Endothelial cell of umbilical vein (primary cell): ENCODE results near the gene C3orf52. TPM values are rescaled to one million over a fixed set of nuclear protein-coding genes. Genes with fewer than 3 reads are reported as not detected.

Experiments used
- BruUV-seq: library from RNA; stranded (reverse); fragments of 400-500 nt; replicated peaks from 2 replicates; lab custom pipeline; 2021; lab: Mats Ljungman, UMichigan
- CTCF ChIA-PET: fragments of 300-600, 350-600 bp; sonication (Branson Sonifier 250); formaldehyde crosslinking; loops from one replicate; lab custom pipeline; 2021; ENCODE audit warnings: antibody characterized with exemption, inconsistent platforms; lab: Charles Lee
- POLR2A ChIA-PET: fragments of 300-600, 350-600 bp; sonication (Branson Sonifier 250); formaldehyde crosslinking; loops from one replicate; lab custom pipeline; 2021; ENCODE audit warnings: antibody characterized with exemption, inconsistent platforms; lab: Charles Lee
- DNase-seq: peaks from one replicate; pipeline ENCODE4 v3.0.0-alpha.2; 2011; ENCODE audit warnings: low read depth, low spot score
- FAIRE-seq: peaks from 2 replicates; lab custom pipeline; 2011; peaks lifted over from hg19 to GRCh38; lab: Jason Lieb, UNC
- H2AFZ ChIP-seq: 2 replicates; pipeline ENCODE4 v1.6.0; 2012; ENCODE audit warnings: low read depth, low read length, control low read depth, inconsistent platforms
- H3K27ac ChIP-seq: 2 replicates; pipeline ENCODE4 v1.5.1; 2011; ENCODE audit warnings: low read depth, mild to moderate bottlenecking, control low read depth, low read length, moderate library complexity; ENCODE audit not compliant: insufficient read depth
- H3K27me3 ChIP-seq, 2 experiments: 2 replicates each; pipeline versions ENCODE4 v1.6.0 to v1.6.1; 2011; ENCODE audit warnings: low read length in 2 of 2, mixed read lengths in 1 of 2; ENCODE audit not compliant: control insufficient read depth in 2 of 2, insufficient read depth in 2 of 2
- H3K36me3 ChIP-seq, 2 experiments: 2 replicates in 1 of 2; 3 replicates in 1 of 2; pipeline ENCODE4 v1.5.1; 2011; ENCODE audit warnings: low read length in 2 of 2, mild to moderate bottlenecking in 1 of 2, moderate library complexity in 1 of 2; ENCODE audit not compliant: control insufficient read depth in 2 of 2, insufficient read depth in 2 of 2; ENCODE audit errors: extremely low read depth in 1 of 2
- H3K4me1 ChIP-seq: 3 replicates; pipeline ENCODE4 v1.5.1; 2011; ENCODE audit warnings: mild to moderate bottlenecking, low read length; ENCODE audit not compliant: control insufficient read depth, insufficient read depth; ENCODE audit errors: extremely low read depth
- H3K4me2 ChIP-seq: 2 replicates; pipeline ENCODE4 v1.6.1; 2011; ENCODE audit warnings: low read length, control low read depth, mixed read lengths; ENCODE audit not compliant: insufficient read depth
- H3K4me3 ChIP-seq, 3 experiments: fragments of 200-600 bp in 1 of 3; sonication (generic), shearing (Covaris generic) in 1 of 3; replicated peaks in 1 of 3; 2 replicates each; pipeline ENCODE4 v1.5.1; 2011 to 2016; ENCODE audit warnings: control low read depth in 3 of 3, low read length in 3 of 3, mild to moderate bottlenecking in 2 of 3, inconsistent platforms in 1 of 3, low read depth in 1 of 3, moderate library complexity in 1 of 3; ENCODE audit not compliant: insufficient read depth in 1 of 3
- H3K79me2 ChIP-seq: 2 replicates; pipeline ENCODE4 v1.6.0; 2012; ENCODE audit warnings: low read length, inconsistent platforms; ENCODE audit not compliant: control insufficient read depth, insufficient read depth
- H3K9ac ChIP-seq: replicated peaks from 2 replicates; pipeline ENCODE3; 2011; ENCODE audit warnings: low read length, control low read depth; ENCODE audit not compliant: insufficient read depth; ENCODE audit errors: extremely low read depth
- H3K9me1 ChIP-seq: replicated peaks from 3 replicates; pipeline ENCODE4 v1.6.0; 2011; ENCODE audit warnings: mild to moderate bottlenecking, low read length; ENCODE audit not compliant: control insufficient read depth, insufficient read depth; ENCODE audit errors: extremely low read depth
- H3K9me3 ChIP-seq: replicated peaks from 2 replicates; pipeline ENCODE4 v1.5.1; 2012; ENCODE audit warnings: low read length, inconsistent platforms; ENCODE audit not compliant: control insufficient read depth, insufficient read depth
- H4K20me1 ChIP-seq: replicated peaks from 2 replicates; pipeline ENCODE3; 2011; ENCODE audit warnings: mild to moderate bottlenecking, low read length; ENCODE audit not compliant: control insufficient read depth, insufficient read depth; ENCODE audit errors: extremely low read depth
- CTCF ChIP-seq, 2 donors: IDR thresholded peaks; 1 replicate in 1 of 2; 2 replicates in 1 of 2; pipeline ENCODE4 v1.5.1; 2011; ENCODE audit warnings: low read length in 2 of 2, mild to moderate bottlenecking in 2 of 2, moderate library complexity in 2 of 2, control low read depth in 1 of 2, inconsistent platforms in 1 of 2, low read depth in 1 of 2; ENCODE audit not compliant: insufficient read depth in 1 of 2; ENCODE audit errors: extremely low read depth in 1 of 2
- EZH2 ChIP-seq: IDR thresholded peaks from 2 replicates; pipeline ENCODE4 v1.6.1; 2012; ENCODE audit warnings: borderline replicate concordance, low read depth, mild to moderate bottlenecking, moderate library complexity, low read length, inconsistent platforms; ENCODE audit not compliant: severe bottlenecking
- FOS ChIP-seq: IDR thresholded peaks from 2 replicates; pipeline ENCODE4 v1.6.1; 2011; ENCODE audit warnings: mild to moderate bottlenecking, low read length, moderate library complexity, borderline replicate concordance; ENCODE audit not compliant: insufficient read depth
- GATA2 ChIP-seq: IDR thresholded peaks from 2 replicates; pipeline ENCODE4 v1.7.0; 2011; ENCODE audit warnings: low read depth, mild to moderate bottlenecking, moderate library complexity, mixed read lengths, low read length; ENCODE audit not compliant: insufficient read length, insufficient read depth
- JUN ChIP-seq: IDR thresholded peaks from 2 replicates; pipeline ENCODE4 v1.6.1; 2011; ENCODE audit warnings: borderline replicate concordance, low read depth; ENCODE audit not compliant: insufficient read length, insufficient read depth
- MAX ChIP-seq: IDR thresholded peaks from 2 replicates; pipeline ENCODE4 v1.6.1; 2011; ENCODE audit not compliant: insufficient read depth, insufficient read length
- MYC ChIP-seq: IDR thresholded peaks from one replicate; pipeline ENCODE4 v1.6.1; 2011; ENCODE audit warnings: mild to moderate bottlenecking, low read depth, low read length
- POLR2A ChIP-seq: IDR thresholded peaks from 2 replicates; pipeline ENCODE4 v1.6.1; 2012; ENCODE audit warnings: low read depth, mild to moderate bottlenecking, control low read depth, low read length
- POLR2AphosphoS5 ChIP-seq: IDR thresholded peaks from 2 replicates; pipeline ENCODE4 v1.6.1; 2012; ENCODE audit warnings: low read depth, mild to moderate bottlenecking, control low read depth, low read length, moderate library complexity; ENCODE audit not compliant: insufficient read depth
- dilution Hi-C: fragments of 300-500 bp; cut with MboI; formaldehyde crosslinking; loops from one replicate; pipeline ENCODE4 v1.15.0; 2019; ENCODE audit warnings: low sequenced_read_pairs; ENCODE audit not compliant: extremely low pct_ligation_motif_present
- intact Hi-C: fragments of 100-400 bp; cut with micrococcal nuclease; formaldehyde crosslinking; loops from one replicate; pipeline ENCODE4 v1.10.0; 2022
- polyA plus RNA-seq, 4 experiments: library from polyadenylated mRNA; depleted of rRNA in 3 of 4; stranded (reverse) in 3 of 4; unstranded in 1 of 4; fragments of >200 nt; gene quantifications; 2 replicates each; pipeline versions ENCODE4 v1.2.1 to v1.2.3, GENCODE V29; 2011 to 2012; ENCODE audit warnings: missing spikeins in 1 of 4
- total RNA-seq: library from RNA; stranded (reverse); gene quantifications from 2 replicates; pipeline ENCODE4 v1.2.3, GENCODE V29; 2021

Gene C3orf52
- total and polyA plus RNA-seq, 2 donors (not counting 3 experiments of a cell fraction or from before 2014, with no cell fraction given), result 4.2 to 4.6 TPM

GRCh38 chr3:112132088-112132487, 45.9 kb downstream of the C3orf52 start:
- Histone ChIP-seq H4K20me1 (no peaks in the 10 kb centered on the region), H3K27ac (no peak overlapping the region), H3K4me2 (no peak overlapping the region), H3K9me1 (no peaks in the 10 kb centered on the region), H3K9me3 (no peaks in the 10 kb centered on the region), H3K9ac (no peak overlapping the region), H3K36me3 (no peaks in the 10 kb centered on the region), H2AFZ (no peak overlapping the region), H3K27me3 (no peaks in the 10 kb centered on the region), H3K79me2 (no peaks in the 10 kb centered on the region), H3K4me1 (no peaks in the 10 kb centered on the region), H3K4me3 (no peak overlapping the region)
- FAIRE-seq, result no peak
- ChIA-PET POLR2A (no interaction called here), CTCF (no interaction called here)
- DNase-seq, result no peak
- intact Hi-C loops (no loop called here), dilution Hi-C loops (no loop called here)
- TF ChIP-seq CTCF (IDR thresholded peaks at IDR 0.05; ENCODE audit: extremely low read depth in 1 of 2, insufficient read depth in 1 of 2, low read depth in 1 of 2, low read length in 2 of 2), result no peak
- no peak for TF ChIP-seq JUN
- no peak for TF ChIP-seq POLR2AphosphoS5
- TF ChIP-seq GATA2, result no peak
- no peak for TF ChIP-seq MYC
- TF ChIP-seq POLR2A, result no peak
- no peak for TF ChIP-seq EZH2
- TF ChIP-seq FOS, result no peak
- no peak for TF ChIP-seq MAX
- BruUV-seq, result no TSS peak
